ENCODE results near the gene FBXO22.
"Not testable (repeated sequence)": the region's sequence is repeated elsewhere in the genome, so short reads cannot be mapped to it uniquely, and the experiment has no call there.

Gene FBXO22

GRCh38 chr15:75984706-75985105 is 81.0 kb downstream of the FBXO22 start:
- DNase-seq: not testable (repeated sequence)

- DNase-seq: no peak
These were observed 82.3 kb downstream of the FBXO22 start for GRCh38 chr15:75985971-75986370.

- DNase-seq: no peak
These were observed 85.4 kb downstream of the FBXO22 start for GRCh38 chr15:75989045-75989444.

DNA sequence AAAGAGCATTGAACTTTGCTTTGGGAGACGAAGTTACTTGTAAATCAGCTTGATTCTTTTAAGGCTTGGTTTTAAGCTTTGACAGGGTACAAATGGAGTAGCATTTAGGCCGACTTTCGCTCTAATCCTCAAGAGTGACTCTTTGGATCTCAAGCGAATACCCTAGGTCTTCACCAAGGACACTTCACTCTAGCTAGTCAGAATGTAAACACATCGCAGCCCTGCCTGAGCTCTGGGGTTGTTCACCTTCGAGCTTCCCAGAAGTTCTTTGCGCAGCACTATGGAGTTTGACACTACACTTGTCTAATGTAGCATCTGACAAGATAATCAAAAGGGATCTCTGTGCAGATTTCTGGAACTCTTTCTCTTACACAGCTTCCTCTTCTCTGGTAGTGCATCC is 86.2 kb downstream of the FBXO22 start:
- DNase-seq: no peak
